Measurements from ENCODE around the gene BCAS1.

BCAS1 gene

DNA sequence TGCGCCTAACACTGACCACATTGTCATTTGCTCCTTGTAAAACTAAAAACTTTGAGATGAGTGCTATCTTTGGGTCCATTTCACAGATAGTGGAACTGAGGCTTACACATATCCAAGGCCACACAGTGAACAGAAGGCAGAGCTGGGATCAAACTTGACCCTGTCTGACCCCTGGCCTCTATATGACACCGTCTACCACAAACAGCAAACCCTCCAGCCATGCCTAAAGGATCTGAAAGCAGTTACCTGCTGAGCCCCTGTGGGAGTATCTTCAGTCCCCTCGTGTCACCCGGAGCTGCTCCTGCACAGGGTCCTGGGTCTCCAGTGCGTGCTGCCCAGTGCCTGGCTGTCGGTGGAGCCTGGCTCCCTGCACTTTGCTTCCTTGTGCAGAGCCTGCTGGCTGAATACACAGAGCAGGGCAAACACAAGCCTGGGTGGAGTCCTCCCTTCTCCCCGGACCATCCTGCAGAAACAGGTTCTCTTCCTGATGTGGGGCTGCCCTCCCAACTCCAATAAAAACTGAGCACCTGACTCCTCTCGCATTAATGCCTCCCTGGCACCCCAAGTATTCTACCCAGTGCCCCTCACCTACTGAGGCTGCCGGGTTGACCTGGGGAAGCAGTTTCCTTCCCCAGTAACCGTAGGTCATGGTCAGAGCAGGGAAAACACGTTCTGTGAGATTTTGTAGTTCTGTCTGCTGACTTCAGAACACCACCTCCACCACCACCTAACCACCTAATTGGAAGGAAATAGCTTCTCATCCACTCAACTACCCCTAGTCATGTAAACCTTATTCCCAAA is at the start of gene BCAS1:
Gene BCAS1, minus strand, starts transcription at position 408 of the 801 bp plus-strand sequence. CDS start 11,876 bp downstream, outside the sequence.
- DNase-seq, result no peak

DNA sequence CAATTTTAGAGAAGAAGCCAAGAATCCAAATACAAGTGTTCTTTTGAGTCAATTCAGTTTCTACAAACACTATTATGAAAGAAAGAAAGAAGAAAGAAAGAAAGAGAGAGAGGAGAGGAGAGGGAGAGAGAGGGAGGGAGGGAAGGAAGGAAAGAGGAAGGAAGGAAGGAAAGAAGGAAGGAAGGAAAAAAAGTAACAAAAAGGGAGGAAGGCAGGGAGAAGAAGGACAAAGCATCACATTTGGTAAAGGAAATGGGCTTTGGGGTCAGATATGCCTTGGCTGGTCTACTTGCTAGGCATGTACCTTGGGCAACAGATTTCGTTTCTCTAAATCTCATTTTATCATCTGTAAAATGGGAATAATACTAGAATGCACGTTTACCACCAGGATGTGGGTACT is 49.4 kb upstream of the BCAS1 start:
- no peak for DNase-seq

- DNase-seq, result no peak
Observed at GRCh38 chr20:54118220-54119001, 48.0 kb upstream of the BCAS1 start.

DNA sequence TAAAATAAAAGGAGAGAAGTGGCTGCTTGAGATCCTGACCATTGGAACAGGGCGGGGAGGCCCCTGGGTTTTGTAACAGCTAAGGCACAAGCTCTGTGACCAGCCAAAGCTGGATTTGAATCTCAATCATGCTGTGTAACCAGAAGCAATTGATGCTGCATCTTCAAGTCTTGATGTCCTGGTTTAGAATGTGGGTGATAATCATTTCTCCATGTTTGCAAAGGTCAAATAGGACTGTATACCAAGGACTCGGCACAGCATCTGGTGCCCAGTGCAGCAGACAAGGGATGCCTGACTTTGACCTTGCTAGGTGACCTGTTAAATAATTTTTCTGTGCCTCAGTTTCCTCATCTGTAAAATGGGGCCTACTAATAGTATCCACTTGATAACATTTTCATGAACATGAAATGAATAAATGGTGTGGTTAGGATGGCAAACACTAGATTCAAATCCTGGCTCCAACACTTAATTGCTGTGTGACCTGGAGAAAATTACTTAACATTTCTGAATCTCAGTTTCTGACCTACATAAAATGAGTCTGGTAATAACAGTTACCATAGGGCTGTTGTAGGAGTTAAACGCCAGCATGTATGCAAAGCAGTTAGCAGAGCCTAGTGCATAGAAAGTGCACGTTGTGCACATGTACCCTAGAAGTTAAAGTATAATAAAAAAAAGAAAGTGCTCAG is 46.3 kb upstream of the BCAS1 start:
- no peak for DNase-seq

GRCh38 chr20:54115172-54115854 is 44.9 kb upstream of the BCAS1 start:
- DNase-seq, result no peak

- DNase-seq, result no peak
Observed at GRCh38 chr20:54114109-54114508, 43.7 kb upstream of the BCAS1 start.

GRCh38 chr20:54113566-54113965 is 43.2 kb upstream of the BCAS1 start:
- DNase-seq, result no peak

- DNase-seq, result no peak
Observed at GRCh38 chr20:54112221-54112884, 42.0 kb upstream of the BCAS1 start.

DNA sequence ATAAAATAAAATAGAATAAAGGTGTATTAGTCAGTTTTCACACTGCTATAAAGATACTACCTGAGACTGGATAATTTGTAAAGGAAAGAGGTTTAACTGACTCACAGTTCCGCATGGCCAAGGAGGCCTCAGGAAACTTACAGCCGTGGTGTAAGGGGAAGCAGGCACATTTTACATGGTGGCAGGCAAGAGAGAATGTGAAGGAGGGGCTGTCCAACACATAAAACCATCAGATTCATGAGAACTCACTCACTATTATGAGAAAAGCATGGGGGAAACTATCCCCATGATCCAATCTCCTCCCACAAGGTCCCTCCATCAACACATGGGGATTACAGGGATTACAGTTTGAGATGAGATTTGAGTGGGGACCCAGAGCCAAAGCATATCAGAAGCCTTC is 41.1 kb upstream of the BCAS1 start:
- no peak for DNase-seq

DNA sequence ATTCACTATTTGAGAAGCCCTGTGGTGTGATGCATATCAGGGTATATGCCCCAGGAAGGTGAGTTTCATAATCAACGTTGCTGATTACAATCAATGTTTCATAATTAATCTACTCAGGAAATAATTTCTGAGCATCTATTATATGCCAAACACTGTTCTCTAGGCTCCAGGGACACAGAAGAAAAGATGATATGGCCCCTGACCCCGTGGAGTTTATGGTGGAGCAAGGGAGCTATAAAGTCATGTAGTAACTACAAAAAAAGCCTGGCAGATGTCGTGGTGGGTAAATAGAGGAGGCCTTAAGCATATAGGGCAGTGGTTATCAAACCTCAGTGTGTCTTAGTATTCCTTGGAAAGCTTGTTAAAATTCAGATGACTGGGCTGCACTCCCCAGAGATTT is 40.1 kb upstream of the BCAS1 start:
- DNase-seq, result no peak

DNA sequence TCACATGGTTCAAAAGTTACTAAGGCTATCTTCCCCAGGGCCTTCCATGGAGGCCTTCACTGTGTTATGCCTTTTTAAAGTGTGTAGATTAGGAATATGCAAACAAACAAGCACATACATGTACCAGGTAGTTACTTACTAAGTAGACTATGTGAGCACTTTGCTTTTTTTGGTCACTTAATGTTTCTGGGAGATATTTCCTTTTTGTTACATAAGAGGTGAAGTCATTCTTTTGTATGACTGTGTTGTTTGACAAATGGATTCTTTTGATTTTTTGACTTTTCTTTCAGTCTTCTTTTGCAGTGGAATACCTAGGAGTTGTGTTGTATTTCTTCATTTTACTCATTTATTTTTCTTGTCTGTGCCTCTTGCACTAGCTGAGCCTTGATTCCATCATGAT is 39.6 kb upstream of the BCAS1 start:
- DNase-seq, result no peak

DNA sequence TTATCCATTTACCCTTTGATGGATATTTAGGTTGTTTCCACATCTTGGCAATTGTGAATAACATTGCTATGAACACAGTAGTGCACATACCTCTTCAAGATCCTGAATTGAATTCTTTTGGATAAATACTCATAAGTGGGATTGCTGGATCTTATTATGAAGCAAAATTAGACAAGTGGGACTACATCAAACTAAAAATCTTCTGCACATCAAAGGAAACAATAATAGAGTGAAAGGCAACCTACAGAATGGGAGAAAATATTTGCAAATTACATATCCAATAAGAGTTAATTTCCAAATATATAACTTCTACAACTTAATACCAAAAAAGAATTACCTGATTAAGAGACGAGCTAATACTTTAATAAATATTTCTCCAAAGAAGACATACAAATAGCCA is 38.4 kb upstream of the BCAS1 start:
- no peak for DNase-seq

DNA sequence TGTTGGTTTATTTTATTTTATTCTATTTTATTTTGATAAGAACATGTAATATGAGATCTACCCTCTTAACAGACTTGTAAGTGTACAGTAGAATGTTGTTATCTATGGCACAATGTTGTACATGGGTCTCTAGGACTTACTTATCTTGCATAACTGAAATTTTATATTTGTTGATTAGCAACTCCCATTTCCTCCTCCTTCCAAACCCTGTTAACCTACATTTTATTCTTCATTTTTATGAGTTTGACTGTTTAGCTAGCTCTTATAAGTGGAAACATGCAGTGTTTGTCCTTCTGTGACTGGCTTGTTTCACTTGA is 37.9 kb upstream of the BCAS1 start:
- DNase-seq, result no peak

DNA sequence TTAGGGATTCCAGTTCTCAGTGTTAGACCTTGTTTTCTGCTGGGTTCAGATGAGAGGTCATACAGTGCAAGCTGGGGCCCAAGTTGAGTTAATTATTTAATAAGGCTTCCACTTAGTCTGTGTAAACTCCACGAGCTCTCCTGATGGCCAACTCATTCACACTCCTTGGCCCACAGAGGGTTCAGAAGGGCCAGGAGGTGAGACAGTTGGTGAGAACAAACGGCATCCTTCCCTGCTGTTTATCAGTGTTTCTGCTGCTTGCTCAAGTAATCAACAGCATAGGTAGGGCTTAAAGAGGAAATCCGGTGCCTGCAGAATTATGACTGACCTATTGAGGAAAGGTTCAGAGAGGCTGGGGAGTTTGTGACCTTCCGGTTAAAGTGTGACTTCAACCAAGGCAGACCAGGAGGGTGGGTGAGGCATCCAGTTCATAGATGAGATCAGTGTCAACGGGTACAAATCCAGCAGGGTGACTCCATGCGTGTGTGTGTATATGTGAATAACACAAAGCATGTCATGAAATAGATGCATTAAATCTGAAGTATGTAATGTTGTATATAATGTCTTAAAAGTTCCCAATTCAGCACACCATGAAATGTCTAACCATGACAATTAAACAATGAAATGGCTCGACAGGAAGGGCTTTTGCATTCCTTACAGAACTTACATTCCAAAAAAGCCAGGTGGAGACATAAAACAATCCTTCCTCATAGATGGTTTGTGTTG is 37.4 kb upstream of the BCAS1 start:
- DNase-seq, result no peak

DNA sequence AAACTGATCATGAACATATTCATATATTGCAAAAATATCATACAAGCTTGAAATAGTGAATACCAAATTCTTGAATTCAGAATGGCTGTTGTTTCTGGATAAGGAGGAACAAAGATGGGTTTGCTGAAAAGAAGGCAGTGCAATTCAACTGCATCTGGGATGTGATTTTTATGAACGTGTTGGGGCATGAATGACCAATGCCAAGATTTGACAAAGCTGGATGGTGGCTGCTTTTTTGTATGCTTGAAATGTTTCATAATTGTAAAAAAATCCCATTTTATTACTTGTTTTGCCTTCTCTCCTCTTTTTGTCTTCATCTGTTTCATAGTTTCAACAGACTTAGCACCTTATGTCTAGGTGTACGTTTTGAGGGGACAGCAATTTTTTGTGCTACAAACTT is 36.8 kb upstream of the BCAS1 start:
- DNase-seq, result no peak

DNA sequence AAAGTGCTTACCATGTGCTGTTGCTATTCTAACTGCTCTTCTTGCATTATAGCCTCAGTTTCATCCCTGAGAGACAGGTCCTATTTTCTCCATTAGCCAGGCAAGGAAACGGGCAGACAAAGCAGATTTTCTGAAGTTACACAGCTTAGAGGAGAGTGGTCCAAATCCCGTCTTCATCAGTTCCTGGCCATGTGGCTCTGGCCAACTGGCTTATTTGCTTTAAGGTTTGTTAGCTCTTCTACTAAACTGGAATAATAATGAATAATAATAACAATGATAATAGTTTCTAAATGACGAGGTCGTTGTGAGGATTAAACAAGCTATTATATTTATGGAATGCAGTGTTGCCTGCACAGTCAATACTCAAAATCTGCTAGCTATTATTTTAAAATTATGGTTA is 35.8 kb upstream of the BCAS1 start:
- DNase-seq, result no peak

DNA sequence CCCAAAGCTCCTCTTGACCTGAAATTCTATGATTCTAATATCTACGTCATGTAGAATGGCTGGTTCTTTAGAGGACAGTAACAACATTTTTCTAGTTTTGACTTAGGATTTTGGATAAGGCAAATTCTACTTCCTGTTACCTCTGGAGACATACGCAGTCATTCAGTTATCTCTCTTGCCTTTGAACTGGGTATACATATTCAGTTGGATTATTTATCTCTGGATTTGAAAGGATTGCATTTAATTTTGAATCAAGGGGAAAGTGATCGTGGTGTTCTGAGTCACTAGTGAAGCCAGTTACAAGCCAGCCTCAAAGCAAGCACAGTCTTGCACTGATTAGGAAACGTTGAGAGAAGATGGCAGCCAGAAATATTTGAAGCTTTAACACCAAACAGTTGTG is 35.3 kb upstream of the BCAS1 start:
- no peak for DNase-seq

- no peak for DNase-seq
Observed at GRCh38 chr20:54104781-54105180, 34.4 kb upstream of the BCAS1 start.

DNA sequence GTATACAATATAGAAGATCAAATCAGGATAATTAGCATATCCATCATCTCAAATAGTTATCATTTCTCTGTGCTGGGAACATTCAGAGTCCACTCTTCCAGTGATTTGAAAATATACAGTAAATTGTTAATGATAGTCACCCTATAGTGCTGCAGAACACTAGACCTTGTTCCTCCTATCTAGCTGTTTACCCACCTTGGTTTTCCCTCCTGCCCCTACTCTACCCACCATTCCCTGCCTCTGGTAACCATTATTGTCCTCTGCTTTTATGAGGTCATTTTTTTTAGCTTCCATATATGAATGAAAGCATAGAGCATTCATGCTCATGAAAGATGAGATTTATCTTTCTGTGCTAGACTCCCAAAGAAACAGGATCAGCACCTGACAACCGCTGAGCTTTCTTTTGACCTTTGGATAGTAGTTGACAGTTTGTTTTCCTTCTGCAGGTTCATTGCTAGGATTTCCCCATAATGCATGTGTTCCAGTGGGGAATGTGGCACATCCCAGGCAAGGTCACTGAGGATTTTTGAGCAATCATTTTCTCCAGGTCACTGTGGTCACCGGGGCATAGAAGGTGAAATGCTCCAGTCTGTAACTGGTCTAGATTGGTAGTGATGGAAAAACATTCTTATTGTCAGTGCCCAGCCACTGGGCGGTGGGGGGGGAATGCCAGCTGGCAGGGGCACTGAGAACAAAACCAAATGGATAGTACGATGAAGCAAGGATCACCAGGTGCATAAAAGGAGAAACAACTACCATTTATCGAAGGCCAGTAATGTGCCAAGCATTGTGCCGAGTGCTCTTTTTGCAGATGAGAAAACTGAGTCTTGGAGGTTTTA is 33.6 kb upstream of the BCAS1 start:
- DNase-seq, result no peak

GRCh38 chr20:54103067-54103761 is 32.8 kb upstream of the BCAS1 start:
- peak; percentile 70 for DNase-seq

Measured in eye (tissue), 1 donor.